Measurements from ENCODE around the gene WHRN. TPM values are rescaled to one million over a fixed set of nuclear protein-coding genes. Genes with fewer than 3 reads are reported as not detected.

WHRN gene
- total RNA-seq, 1 donor from 2014 or later, result 3.1 TPM

DNA sequence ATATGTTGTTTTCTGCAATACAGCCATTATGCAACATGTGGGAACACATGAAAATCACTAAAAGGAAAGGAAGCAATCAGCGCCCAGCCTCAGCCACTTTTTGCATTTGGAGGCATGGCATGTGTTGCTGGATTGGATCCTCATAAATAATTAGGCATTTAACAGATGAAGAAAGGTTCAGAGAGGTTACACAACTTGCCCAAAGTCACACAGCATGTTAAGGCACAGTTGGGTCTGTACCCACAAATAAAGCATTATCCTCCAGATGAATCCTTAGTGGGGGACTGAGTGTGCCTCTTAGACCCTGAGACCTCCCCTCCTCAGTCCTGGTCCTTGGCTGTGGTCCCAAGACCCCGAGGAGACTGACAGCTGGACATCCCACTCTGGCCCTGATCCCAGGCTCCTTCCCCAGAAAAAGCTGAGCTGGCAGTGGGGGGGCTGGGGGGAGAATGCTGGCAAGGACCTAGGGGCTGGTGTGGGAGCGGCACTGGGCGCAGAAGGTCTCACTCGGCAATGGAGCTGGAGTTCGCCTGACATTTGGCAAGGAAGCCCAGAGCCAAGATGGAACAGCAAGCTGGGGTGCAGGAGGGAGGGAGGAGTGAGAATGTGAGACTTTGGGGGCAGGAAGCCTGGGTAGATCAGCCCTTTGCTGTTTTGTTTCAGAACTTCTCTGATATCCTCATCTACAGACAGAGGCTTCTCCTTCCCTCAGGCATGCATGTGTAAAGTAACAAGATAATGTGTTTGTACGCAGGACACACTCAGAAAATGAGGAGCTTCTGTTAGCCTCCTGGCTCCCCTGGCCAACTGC is 110.5 kb downstream of the WHRN start:
- Histone ChIP-seq H3K27ac (peak overlapping the region; percentile 39), H3K36me3 (no peaks in the 10 kb centered on the region), H3K27me3 (no peaks in the 10 kb centered on the region), H3K4me3 (no peak overlapping the region), H3K4me1 (peaks cover 45% of the 10 kb centered on the region), H3K9me3 (no peaks in the 10 kb centered on the region)
- no peak for DNase-seq
- intact Hi-C loops (cut with DNase I), result no loop called here
- TF ChIP-seq, protein P1, sequence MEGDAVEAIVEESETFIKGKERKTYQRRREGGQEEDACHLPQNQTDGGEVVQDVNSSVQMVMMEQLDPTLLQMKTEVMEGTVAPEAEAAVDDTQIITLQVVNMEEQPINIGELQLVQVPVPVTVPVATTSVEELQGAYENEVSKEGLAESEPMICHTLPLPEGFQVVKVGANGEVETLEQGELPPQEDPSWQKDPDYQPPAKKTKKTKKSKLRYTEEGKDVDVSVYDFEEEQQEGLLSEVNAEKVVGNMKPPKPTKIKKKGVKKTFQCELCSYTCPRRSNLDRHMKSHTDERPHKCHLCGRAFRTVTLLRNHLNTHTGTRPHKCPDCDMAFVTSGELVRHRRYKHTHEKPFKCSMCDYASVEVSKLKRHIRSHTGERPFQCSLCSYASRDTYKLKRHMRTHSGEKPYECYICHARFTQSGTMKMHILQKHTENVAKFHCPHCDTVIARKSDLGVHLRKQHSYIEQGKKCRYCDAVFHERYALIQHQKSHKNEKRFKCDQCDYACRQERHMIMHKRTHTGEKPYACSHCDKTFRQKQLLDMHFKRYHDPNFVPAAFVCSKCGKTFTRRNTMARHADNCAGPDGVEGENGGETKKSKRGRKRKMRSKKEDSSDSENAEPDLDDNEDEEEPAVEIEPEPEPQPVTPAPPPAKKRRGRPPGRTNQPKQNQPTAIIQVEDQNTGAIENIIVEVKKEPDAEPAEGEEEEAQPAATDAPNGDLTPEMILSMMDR (IDR thresholded peaks at IDR 0.05), result no peak
- ATAC-seq, result no peak

DNA sequence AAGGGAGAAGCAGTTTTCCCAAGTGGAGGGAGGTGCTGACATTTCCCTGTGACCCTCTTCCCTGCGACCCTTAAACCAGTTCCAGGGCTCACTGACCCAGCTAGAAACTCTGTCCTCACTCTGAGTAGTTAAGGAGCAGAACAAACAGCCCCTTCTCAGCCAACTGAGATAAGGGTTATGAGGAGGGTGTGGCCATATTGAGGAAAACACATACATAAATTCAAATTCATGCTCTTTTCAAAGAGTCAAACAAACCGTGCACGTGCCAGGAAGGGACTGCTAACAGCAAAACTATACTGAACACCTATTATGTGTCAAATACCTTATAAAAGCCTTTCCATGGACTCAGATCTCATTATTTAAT is 112.5 kb downstream of the WHRN start:
- no peak for DNase-seq
- intact Hi-C loops (cut with DNase I), result no loop called here
- peaks cover 64% of the 10 kb centered on the region for H3K4me1 ChIP-seq
- no peaks in the 10 kb centered on the region for H3K27me3 ChIP-seq
- TF ChIP-seq, protein P1 (IDR thresholded peaks at IDR 0.05), result no peak
- H3K4me3 ChIP-seq, result no peak overlapping the region
- H3K27ac ChIP-seq, result peak overlapping the region; percentile 58
- H3K9me3 ChIP-seq, result no peaks in the 10 kb centered on the region
- ATAC-seq, result peak; percentile 32
- H3K36me3 ChIP-seq, result no peaks in the 10 kb centered on the region

DNA sequence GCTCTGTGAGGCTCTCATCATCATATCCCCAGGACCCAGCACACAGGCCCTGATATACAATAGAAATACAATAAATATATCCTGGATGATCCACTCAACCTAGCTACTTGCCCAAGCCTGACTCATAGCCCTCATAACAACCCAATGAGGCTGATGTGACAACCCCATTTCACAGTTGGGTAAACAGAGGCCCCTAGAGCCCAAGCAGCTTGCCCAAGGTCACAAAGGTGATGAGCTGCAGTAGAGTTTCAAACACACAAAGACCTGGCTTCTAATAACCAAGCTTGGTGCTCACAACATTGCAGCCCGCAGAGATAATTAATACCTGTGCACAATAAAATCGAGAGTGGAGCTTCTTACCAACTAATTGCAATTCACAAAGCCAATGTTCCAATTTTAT is 114.3 kb downstream of the WHRN start:
- H3K27ac ChIP-seq, result no peak overlapping the region
- DNase-seq, result no peak
- TF ChIP-seq, protein P1 (IDR thresholded peaks at IDR 0.05), result no peak

DNA sequence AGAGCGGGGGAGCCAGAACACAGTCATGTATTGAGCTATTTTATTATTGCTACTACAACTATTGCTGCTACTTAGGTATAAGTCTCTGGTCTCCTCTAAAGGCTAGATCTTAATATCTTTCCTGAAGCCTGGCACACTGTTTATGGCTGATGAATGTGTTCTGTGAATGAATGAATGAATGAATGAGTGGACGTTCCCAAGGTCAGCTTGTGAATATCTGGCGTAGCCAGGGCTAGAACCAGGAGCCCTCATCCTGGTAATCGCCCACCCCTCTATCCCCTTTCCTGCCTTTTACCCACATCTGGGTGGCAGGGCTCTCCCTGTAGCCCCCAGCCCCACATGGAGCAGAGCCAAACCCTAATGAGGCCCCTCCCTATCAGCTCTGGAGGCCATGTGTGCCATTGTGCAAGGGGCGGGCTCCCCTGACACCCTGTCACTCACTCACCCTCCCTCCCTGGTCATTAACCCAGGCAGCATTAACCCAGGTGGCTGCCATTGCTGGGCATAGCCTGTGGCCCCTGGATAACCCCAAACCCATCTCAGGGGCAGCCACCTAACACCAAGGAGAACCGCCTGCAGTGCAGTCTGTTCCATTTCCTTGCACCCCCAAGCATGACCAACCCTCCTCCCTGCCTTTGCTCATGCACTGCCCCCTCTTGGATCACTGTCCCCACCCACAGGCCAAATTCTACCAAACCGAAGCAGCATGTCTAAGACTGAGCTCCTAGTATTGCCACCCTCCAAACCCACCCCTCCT is 115.5 kb downstream of the WHRN start:
- no peak overlapping the region for H3K4me3 ChIP-seq
- no peaks in the 10 kb centered on the region for H3K9me3 ChIP-seq
- H3K27me3 ChIP-seq, result no peaks in the 10 kb centered on the region
- intact Hi-C loops (cut with DNase I), result no loop called here
- no peak for DNase-seq
- peak overlapping the region; percentile 96 for H3K27ac ChIP-seq
- no peak for ATAC-seq
- peaks cover 70% of the 10 kb centered on the region for H3K4me1 ChIP-seq
- H3K36me3 ChIP-seq, result no peaks in the 10 kb centered on the region
- TF ChIP-seq, protein P1 (IDR thresholded peaks at IDR 0.05), result no peak

More for the DNA sequence above, 114.3 kb downstream of the WHRN start:
- H3K27me3 ChIP-seq, result no peaks in the 10 kb centered on the region
- intact Hi-C loops (cut with DNase I), result no loop called here
- no peak for ATAC-seq
- peaks cover 67% of the 10 kb centered on the region for H3K4me1 ChIP-seq
- no peak overlapping the region for H3K4me3 ChIP-seq
- H3K36me3 ChIP-seq, result no peaks in the 10 kb centered on the region
- no peaks in the 10 kb centered on the region for H3K9me3 ChIP-seq

DNA sequence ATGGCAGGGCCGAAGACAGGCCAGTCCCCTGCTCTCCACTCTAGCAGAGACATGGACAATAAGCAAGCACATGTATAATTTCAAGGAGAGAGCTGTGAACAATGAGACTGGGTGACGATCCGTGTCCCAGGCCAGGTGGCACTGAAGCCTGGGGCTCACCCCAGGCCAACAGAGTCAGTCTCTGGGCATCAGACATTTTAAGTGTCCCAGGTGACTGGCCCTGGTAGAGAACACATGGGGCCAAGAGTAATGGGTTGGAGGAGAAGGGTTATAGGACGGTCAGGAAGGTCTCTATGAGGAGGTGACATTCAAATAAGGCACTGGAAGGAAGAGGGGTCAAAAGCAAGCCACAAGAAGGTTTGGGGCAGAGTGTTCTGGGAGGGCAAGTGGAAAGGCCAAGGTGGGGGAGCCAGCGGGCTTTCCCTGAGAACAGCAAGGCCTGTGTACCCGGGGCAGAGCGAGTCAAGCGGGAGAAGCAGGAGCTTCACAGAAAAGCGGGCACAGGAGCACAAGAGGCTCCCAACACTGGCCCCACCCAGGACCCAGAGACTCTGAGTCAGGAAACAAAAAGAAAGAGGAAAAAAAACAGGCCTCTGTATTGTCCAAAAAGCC is 116.4 kb downstream of the WHRN start:
- Histone ChIP-seq H3K27ac (peak overlapping the region; percentile 96), H3K9me3 (no peaks in the 10 kb centered on the region), H3K4me3 (peak overlapping the region; percentile 69), H3K27me3 (no peaks in the 10 kb centered on the region), H3K36me3 (no peaks in the 10 kb centered on the region), H3K4me1 (peaks cover 75% of the 10 kb centered on the region)
- intact Hi-C loops (cut with DNase I), result no loop called here
- TF ChIP-seq, protein P1 (IDR thresholded peaks at IDR 0.05), result no peak
- no peak for DNase-seq
- no peak for ATAC-seq
